Ramos (cell line): ENCODE measurements around the gene PTPN14.

Experiments
- in situ Hi-C: fragments of 300-500 bp; cut with MboI; formaldehyde crosslinking; loops from one replicate; pipeline ENCODE4 v1.14.3; 2022; ENCODE audit warnings: low sequenced_read_pairs; ENCODE audit not compliant: unreplicated experiment

Gene PTPN14

DNA sequence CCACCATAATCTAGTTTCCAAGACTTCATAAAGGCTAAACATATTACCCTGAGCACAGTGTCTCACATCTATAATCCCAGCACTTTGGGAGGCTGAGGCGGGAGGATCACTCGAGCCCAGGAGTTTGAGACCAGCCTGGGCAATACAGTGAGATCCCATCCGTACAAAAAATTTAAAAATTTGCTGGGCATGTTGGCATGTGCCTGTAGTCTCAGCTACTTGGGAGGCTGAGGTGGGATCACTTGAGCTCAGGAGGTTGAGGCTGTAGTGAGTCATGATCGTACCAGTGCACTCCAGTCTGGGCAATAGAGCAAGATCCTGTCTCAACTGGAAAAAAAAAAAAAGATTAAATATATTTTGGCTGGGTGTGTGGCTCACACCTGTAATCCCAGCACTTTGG, 90.1 kb downstream of the PTPN14 start:
- in situ Hi-C loops: no loop called here

DNA sequence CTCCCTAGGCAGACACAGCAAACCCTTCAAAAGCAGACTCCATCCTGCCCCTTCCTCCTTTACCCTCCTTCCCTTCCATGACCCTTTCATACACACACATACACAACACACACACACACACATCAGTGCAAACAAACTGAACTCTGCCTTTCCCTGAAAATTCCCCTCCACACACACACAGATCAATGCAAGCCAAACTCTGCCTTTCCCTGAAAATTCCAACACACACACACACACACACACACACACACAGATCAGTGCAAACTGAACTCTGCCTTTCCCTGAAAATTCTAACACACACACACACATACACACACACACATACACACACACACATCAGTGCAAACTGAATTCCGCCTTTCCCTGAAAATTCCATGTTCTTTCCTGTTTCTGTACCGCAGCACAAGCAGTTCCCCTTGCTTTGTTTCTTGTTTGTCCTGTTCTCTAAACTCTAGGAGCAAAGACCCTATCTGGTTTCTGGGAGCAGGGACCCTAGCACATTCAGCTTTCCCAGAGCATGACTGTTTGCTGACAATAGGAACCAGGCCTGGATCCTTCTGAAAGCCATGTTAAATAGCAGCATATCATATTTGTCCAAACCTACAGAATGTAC, 91.0 kb downstream of the PTPN14 start:
- in situ Hi-C loops: no loop called here

- in situ Hi-C loops: no loop called here
Measured at GRCh38 chr1:214459895-214460294, 91.5 kb downstream of the PTPN14 start.

- in situ Hi-C loops: no loop called here
Measured at GRCh38 chr1:214458541-214458940, 92.9 kb downstream of the PTPN14 start.

DNA sequence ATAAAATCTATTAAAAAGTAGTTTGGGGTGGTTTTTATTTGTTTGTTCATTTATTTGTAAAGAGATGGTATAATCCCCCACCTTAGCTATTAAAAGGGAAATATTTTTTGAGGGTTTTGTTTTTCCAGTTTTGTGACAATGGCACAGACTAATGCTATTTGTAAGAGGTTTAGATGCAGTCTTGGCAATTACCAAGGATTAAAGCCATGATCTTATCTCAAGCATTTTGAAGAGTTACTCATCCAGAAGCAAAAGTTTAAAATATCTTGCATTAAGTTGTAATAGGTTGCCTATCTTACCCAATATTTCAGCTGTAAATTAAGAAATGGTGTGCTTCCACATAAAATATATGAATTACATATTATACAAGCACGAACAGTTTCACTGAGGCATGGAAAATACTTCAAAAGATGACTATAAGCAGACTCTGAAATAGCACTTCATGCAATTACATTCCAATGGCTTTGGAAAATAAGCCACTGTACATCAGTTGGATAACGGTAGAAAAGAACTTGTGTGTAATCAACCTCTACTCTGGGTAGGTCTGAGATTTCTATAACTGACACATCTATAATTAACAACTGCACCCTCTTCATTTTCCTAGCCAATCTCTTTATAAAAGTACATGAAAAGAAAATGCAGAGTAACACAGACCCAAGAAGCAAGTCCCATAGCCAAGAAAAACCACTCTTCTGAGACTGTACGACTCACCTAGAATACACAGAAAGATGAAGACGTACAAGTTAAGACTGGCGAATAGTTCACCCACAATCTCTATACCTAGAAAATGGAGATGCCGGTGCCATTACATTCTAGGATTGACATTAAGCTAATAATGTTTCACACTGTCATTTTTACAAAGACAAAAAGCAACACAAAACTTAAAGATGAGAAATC, 95.2 kb downstream of the PTPN14 start:
- in situ Hi-C loops: no loop called here

DNA sequence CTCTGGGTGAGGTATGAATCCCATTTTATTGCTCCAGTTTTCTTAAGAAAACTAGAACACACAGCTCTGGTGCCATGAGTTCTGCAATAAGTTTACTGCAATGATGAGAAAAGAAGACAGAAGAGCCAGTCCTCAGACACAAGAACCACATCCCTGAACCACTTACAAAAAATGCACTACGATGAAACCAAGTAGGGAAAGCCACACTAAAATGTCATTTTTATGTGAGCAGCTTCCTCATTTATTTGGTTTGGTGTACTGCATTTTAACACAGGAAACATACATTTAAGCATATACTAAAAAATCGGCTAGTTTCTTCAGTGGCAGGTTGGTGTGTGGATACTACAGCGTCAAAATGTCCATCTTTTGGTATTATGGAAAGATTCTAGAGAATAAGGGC, 95.9 kb downstream of the PTPN14 start:
- in situ Hi-C loops: no loop called here

DNA sequence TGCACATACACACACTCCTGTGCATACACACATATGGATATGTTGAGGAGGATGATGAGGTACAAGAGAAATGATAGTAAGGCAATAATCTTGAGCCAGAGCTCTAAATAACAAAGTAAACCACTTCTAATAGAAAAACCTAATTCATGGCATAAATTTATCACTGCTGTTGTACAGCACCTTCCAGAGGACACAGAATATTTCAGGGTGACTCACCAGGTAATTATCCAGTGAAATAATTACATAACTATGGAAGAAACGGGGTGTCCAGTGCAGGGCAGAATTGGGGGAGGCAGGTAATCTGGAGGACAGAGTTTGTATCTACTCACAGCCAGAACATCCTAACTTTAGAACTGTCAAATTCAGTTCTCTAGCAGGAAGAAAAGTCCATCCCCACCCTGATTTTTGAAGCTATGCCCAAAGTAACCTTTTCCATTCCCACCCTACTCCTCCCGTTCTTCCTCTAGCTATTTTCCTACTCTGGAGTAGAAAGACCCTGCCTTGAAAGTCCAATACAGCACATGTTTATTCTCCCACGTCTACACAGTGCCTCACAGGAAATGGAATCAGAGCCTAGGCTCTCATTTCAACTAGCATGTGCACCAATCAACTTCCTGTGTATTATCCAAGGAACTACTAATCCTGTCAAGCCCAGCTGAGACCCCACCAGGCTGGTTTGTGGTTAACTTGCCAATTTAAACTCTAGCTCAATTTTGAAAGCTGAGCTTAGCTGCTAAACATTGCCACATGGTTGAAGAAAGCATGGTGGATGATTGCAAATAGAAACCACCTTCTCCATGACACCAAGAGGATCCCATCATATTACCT, 96.6 kb downstream of the PTPN14 start:
- in situ Hi-C loops: no loop called here

GRCh38 chr1:214453109-214453722, 98.2 kb downstream of the PTPN14 start:
- in situ Hi-C loops: no loop called here

GRCh38 chr1:214452152-214452784, 99.1 kb downstream of the PTPN14 start:
- in situ Hi-C loops: no loop called here

DNA sequence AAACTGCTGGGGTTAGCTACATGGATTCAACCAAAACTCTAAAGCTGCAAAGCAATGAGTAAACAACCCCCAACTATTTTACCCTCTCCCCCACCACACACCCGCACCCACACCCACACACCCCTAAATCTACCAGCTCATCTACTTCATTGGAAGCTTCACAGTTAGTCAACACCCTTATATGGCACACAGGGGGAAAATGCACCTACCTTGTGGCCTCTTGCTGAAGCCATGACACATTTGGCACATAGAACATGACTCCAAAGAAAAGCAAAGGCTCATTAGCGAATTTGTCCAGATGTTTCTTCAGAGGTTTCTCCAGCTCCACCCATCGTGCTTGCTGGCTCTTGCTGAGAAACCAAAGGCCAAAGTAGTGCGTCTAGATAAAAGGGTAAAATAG, 99.8 kb downstream of the PTPN14 start:
- in situ Hi-C loops: no loop called here

DNA sequence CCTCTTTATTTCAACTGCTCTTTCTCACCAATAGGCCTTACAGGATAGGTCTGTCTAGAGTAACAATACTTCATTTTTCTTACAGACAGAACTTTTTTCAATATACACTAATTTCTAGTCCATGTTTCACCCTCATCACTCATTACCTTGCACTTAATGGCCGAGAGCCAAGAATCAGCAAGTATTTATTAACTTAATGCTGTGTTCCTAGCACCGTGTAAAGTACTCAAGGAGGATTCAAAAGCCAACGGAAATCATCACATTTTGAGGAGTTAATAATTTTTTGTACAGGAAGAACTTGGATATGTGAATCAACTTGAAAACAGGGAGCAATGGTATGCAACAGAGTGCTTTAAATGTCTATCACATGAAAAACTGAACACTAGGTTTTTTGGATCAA, 102.0 kb downstream of the PTPN14 start:
- in situ Hi-C loops: no loop called here

DNA sequence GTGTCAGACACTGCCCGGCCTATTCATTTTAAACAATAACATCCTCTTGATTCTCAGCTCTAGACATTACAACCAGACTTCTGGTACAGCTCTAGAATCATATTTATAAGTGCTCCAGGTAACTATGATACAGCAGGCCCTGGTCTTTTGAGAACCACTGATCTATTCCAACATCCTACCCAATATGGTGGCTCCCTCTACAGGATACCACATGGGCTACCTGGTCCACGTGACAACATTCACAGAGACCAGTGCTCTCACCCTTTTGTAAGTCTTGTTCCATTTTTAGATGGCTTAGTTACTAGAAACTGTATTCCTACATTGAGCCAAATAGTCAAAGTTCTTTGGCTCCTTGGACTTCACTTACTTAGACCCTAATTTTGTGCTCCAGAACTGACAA, 102.9 kb downstream of the PTPN14 start:
- in situ Hi-C loops: no loop called here

GRCh38 chr1:214447557-214447871, 103.9 kb downstream of the PTPN14 start:
- in situ Hi-C loops: no loop called here

GRCh38 chr1:214446772-214447556, 104.4 kb downstream of the PTPN14 start:
- in situ Hi-C loops: no loop called here

- in situ Hi-C loops: no loop called here
Measured at GRCh38 chr1:214445831-214446614, 105.4 kb downstream of the PTPN14 start.

DNA sequence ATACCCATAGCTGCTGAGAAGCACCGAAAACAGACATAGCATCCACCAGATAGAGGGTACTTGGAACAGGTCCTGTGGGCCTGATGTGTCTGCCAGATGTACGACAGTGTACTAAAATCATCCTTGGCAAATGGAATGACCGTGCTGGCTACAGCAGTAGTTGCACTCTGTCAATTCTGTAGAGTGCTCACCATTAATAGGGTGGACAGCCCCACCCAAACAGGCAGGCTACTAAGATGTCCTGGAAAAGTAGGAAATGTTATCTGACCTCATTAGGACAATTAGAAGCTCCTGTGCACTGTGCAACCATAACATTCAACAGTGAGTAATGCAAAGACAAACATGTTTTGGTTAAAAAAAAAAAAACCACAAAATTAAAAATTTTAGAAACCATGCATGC, 106.2 kb downstream of the PTPN14 start:
- in situ Hi-C loops: no loop called here

DNA sequence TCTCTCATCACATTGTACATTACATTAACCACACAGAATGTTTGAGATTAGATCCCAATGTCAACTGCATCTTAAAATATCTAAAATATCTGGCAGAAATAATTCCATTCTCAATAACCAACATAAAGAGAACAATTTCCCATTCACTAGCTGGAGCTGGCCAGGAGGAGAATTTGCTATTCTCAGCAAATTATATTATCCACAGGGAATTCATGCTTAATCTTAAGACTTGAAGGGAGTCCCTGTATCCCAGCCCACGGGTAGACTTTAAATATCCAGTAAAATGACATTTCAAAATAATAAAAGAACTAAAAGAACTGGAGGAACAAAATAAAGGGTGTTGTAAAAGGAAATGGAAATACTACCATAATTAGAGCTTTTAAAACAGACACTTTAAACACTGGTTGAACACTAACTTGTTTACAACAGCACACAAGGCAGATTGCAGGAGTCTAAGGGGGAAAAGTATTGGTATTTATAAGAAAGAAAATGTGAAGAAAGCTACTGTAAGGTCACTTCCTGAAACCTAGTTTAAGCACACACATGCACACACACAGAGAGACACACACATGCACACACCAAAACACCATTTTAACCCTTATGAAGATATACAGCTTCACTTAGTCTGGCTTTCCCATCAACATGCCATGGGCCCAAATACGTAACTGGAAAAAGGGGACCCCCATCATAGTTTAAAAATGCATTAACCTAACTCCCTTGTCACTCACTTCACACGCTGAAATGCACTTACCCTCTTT, 107.0 kb downstream of the PTPN14 start:
- in situ Hi-C loops: no loop called here

DNA sequence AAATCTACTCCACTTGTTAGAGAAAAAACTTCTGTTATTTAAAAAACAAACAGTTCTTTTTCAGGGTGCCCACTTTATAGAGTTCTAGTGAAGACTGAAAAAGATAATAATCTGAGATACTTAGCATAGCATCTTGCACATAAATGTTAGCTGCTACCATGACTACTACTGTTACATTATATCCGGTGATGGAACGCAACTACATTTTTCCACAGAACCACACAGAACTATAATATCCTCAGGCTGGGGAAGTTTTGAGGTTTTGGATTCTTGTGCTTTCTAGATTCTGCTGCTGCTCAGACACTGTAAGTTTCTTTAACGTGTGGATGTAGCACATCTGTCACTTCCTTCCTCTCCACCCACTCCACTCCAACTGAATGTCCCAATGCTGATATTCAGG, 110.3 kb downstream of the PTPN14 start:
- in situ Hi-C loops: no loop called here
